Activated naive CD8-positive, alpha-beta T cell treated with anti-CD3 and anti-CD28 coated beads for 36 hours (primary cell): ENCODE measurements around the gene PROX2. TPM values are rescaled to one million over a fixed set of nuclear protein-coding genes. Genes with fewer than 3 reads are reported as not detected.

Experiments used
- total RNA-seq, 2 experiments: library from RNA; stranded (reverse); gene quantifications; one replicate each; pipeline ENCODE4 v1.2.3, GENCODE V29; 2021

PROX2 gene
- total RNA-seq, 2 experiments from 2014 or later, result 0.87 to 1.5 TPM

Other genes with a start within 250 kb of the PROX2 start
- gene AREL1, start 163.1 kb downstream of the PROX2 start, total RNA-seq, result 10 to 100 TPM; 29.9 to 37.7 TPM
- 100 to 1,000 TPM in 1 of 2 experiments, 10 to 100 TPM in 1; 95.5 to 103 TPM for gene FCF1, start 163.0 kb downstream of the PROX2 start, total RNA-seq
- gene YLPM1, start 112.8 kb downstream of the PROX2 start, total RNA-seq, result 10 to 100 TPM; 48.5 to 51.8 TPM
- gene DLST, start 5.8 kb upstream of the PROX2 start, total RNA-seq, result 100 to 1,000 TPM; 134 to 136 TPM
- 1 to 10 TPM; 6.0 to 6.5 TPM for gene RPS6KL1, start 47.1 kb upstream of the PROX2 start, total RNA-seq
- under 1 TPM in 1 of 2 experiments, not detected in 1; 0.21 TPM for gene PGF, start 79.5 kb upstream of the PROX2 start, total RNA-seq
- gene EIF2B2, start 126.8 kb upstream of the PROX2 start, total RNA-seq, result 10 to 100 TPM; 55.6 to 60.1 TPM
- 10 to 100 TPM; 15.5 to 16.7 TPM for gene MLH3, start 175.3 kb upstream of the PROX2 start, total RNA-seq
- 10 to 100 TPM; 27.7 to 29.0 TPM for gene ACYP1, start 187.9 kb upstream of the PROX2 start, total RNA-seq
- gene ZC2HC1C, start 193.5 kb upstream of the PROX2 start, total RNA-seq, result under 1 TPM; 0.40 to 0.56 TPM